ENCODE results near the gene GDF9. TPM values are rescaled to one million over a fixed set of nuclear protein-coding genes. Genes with fewer than 3 reads are reported as not detected.
A peak's percentile ranks its signal among the peaks of the same experiment; 100 is the strongest.

GDF9 gene
- total RNA-seq, 1 donor from 2014 or later: 1.4 TPM

DNA sequence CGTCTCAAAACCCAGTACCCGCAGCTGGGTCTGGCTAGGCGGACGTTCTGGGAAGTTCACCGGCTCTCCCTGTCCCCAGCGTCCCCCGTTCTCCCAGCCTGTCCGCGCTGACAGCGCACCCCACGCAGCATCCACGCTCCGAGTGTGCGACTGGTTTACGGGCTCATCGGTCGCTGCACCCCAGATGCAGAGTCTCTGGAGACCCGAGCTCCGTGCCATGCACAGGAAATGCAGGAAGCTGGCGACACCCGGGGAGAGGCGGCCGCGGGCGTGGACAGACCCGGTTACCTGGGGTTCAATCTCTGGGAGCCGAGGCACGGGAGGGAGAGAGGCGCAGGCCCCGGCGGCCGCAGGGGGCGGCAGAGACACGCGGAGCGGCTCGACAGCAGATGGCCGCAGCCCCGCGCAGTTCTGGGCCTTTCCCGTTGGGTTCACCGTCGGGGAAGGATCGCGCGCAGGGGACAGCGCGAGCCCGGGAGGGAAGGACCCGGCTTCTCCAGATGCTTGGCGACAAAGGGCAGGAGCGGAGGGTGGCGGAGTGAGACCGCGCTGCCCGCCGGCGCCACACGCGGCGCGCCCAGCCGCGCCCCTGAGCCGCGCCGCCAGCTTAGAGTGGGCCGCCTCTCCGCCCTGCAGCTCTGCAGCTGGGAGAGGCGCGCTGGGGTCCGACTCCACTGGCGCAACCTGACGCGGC is 36.4 kb downstream of the GDF9 start:
- Mint-ChIP-seq H3K27ac (peak overlapping the region; percentile 43), H3K4me3 (peak overlapping the region; percentile 90), H3K4me1 (ENCODE audit: unreplicated experiment) (no peaks in the 10 kb centered on the region), H3K36me3 (no peaks in the 10 kb centered on the region), H3K9me3 (no peaks in the 10 kb centered on the region), H3K27me3 (peaks cover 62% of the 10 kb centered on the region)
- peak; percentile 84 for DNase-seq (ENCODE audit: extremely low spot score, unreplicated experiment)
- TF ChIP-seq, protein P1, sequence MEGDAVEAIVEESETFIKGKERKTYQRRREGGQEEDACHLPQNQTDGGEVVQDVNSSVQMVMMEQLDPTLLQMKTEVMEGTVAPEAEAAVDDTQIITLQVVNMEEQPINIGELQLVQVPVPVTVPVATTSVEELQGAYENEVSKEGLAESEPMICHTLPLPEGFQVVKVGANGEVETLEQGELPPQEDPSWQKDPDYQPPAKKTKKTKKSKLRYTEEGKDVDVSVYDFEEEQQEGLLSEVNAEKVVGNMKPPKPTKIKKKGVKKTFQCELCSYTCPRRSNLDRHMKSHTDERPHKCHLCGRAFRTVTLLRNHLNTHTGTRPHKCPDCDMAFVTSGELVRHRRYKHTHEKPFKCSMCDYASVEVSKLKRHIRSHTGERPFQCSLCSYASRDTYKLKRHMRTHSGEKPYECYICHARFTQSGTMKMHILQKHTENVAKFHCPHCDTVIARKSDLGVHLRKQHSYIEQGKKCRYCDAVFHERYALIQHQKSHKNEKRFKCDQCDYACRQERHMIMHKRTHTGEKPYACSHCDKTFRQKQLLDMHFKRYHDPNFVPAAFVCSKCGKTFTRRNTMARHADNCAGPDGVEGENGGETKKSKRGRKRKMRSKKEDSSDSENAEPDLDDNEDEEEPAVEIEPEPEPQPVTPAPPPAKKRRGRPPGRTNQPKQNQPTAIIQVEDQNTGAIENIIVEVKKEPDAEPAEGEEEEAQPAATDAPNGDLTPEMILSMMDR (conservative IDR thresholded peaks at IDR 0.05): peak; percentile 85

DNA sequence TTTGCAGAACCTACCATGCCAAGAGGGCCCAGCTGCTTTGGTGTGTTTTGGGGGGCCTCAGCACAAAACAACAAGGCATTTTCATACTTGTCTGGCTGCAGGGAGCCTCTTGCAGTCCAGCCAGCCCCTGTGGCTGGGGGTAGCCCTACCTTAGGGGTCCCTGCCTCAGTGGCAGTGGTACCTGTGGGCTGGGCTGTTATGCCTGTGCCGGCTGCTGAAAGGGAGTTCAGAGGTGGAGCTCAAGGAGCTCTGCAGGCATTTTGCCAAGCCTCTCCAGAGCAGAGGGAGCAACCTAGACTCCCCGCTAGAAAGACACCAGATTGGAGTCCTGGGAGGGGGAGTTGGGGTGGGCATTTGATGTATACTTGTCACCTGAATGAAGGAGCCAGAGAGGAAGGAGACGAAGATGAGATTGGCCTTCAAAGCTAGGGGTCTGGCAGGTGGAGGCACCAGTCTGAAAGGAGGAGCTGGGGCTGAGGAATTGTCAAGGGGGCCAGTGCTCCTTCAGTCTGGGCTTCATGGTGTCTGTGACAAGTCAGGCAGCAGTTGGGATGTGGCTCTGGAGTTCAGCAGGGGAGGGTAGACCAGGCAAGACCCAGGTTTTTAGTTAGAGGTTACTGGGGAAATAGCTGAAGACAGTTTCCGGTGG is 37.3 kb downstream of the GDF9 start:
- Mint-ChIP-seq H3K4me1 (ENCODE audit: unreplicated experiment) (no peaks in the 10 kb centered on the region), H3K4me3 (peak overlapping the region; percentile 90), H3K36me3 (no peaks in the 10 kb centered on the region), H3K27ac (peak overlapping the region; percentile 18), H3K27me3 (peaks cover 67% of the 10 kb centered on the region), H3K9me3 (no peaks in the 10 kb centered on the region)
- TF ChIP-seq, protein P1 (conservative IDR thresholded peaks at IDR 0.05): no peak
- DNase-seq (ENCODE audit: extremely low spot score, unreplicated experiment): no peak

DNA sequence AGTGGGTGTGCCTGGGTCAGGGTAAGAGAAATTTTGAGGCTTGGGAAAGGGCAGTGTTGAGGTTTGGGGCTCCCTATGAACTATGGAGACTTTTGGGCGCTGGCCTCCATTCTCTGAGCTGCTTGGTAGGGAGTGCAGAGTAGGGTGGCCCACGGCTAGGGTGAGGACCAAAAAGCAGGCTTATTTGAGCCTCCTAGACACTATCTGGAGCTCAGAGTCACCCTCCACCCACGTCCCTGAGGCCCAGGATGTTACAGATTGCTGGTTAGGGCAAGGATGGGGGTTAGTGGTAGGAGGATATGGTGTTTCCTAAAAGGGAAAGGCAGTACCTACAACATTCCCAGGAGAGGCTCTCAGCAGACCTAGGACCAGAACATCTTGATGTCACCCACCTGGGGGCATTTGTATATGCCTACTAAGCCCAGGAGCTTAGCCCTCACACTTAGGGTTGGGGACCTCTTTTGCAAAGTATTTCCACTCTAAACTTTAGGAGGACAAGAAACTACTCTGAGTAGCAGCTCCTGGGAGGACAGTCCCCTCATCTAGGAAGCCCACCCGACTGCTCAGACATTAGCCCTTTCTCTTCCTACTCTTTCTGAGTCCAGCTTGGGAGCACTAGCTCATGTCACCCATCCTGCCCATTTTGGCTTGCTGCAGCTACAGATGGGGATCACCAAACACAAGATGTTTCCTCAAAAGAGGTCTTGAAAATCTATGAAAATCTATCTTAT is 38.2 kb downstream of the GDF9 start:
- Mint-ChIP-seq H3K36me3 (no peaks in the 10 kb centered on the region), H3K4me1 (ENCODE audit: unreplicated experiment) (no peaks in the 10 kb centered on the region), H3K4me3 (peak overlapping the region; percentile 68), H3K27me3 (peaks cover 65% of the 10 kb centered on the region), H3K27ac (no peak overlapping the region), H3K9me3 (no peaks in the 10 kb centered on the region)
- no peak for DNase-seq (ENCODE audit: extremely low spot score, unreplicated experiment)
- TF ChIP-seq, protein P1 (conservative IDR thresholded peaks at IDR 0.05): no peak

DNA sequence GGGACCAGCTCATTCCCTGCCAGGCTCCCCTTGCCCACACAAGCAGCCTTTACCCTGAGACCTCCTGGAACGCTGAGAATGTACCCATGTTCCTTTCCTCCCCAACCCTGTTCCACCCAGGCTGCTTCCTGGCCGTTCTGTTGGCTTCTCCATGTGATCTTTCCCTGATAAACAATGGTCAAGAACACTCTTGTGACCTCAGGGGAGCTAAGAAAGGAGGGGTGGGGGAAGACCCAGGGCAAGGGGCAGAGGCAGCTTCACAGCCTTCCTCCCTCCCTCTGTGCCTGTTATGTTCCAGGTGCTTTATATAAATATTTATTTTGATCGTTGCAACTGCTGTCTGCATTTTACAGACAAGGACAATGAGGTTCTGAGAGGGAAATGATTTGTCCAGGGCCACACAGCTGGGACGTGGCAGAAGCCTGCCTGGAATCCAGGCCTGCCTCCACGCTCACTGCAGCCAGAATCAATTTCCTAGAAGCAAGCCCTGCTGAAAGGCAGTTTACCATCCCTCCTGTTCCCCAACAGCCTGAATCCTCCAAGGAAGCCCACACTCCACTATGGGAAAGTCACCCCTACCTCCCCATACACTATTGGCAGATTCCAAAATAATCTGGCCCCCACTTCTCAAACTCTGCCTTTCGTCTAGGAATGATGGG is 39.7 kb downstream of the GDF9 start:
- no peaks in the 10 kb centered on the region for H3K9me3 Mint-ChIP-seq
- no peak overlapping the region for H3K27ac Mint-ChIP-seq
- H3K4me1 Mint-ChIP-seq (ENCODE audit: unreplicated experiment): peaks cover 6% of the 10 kb centered on the region
- H3K27me3 Mint-ChIP-seq: peaks cover 58% of the 10 kb centered on the region
- H3K36me3 Mint-ChIP-seq: no peaks in the 10 kb centered on the region
- TF ChIP-seq, protein P1 (conservative IDR thresholded peaks at IDR 0.05): no peak
- DNase-seq (ENCODE audit: extremely low spot score, unreplicated experiment): no peak
- peak overlapping the region; percentile 34 for H3K4me3 Mint-ChIP-seq

DNA sequence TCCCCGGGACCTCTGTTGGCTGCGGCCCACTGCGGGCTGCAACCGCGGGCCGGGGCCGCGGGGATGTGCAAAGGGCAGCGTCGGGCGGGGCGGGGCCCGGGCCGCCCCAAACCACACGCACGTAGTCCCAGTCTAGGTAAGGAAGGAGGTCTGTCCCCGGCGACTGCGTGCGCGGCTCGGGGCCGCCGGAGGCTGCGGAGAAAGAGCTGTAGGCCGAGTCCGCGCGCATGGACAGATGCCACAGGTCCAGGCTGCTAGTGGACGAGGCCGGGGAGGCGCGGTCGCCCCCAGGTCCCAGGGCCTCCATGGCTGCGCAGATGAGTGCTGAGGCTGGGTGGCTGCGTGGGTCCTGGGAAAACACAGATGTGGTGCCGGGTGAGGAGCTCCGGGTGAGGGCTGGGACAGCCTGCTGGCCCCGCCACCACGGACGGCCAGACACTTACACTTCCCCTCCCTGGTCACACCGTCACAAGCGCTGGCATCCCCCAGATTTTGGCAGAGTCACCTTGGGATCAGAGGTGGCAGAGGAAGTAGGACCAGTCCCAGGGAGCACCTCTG is 40.4 kb downstream of the GDF9 start:
- no peak for DNase-seq (ENCODE audit: extremely low spot score, unreplicated experiment)
- H3K27me3 Mint-ChIP-seq: peaks cover 52% of the 10 kb centered on the region
- TF ChIP-seq, protein P1 (conservative IDR thresholded peaks at IDR 0.05): no peak

More for the DNA sequence above, 40.4 kb downstream of the GDF9 start:
- peak overlapping the region; percentile 17 for H3K4me3 Mint-ChIP-seq
- no peaks in the 10 kb centered on the region for H3K36me3 Mint-ChIP-seq
- H3K9me3 Mint-ChIP-seq: no peaks in the 10 kb centered on the region
- H3K27ac Mint-ChIP-seq: no peak overlapping the region
- peaks cover 9% of the 10 kb centered on the region for H3K4me1 Mint-ChIP-seq (ENCODE audit: unreplicated experiment)
